Pancreas (tissue), 10 donors: ENCODE results near the gene RACGAP1. TPM values are rescaled to one million over a fixed set of nuclear protein-coding genes. Genes with fewer than 3 reads are reported as not detected.

Experiments
- ATAC-seq, 4 donors: fragments of 200-7000 bp; cut with Tn5 transposase; one replicate each; pipeline versions ENCODE4 v1.8.0 to v1.9.1; 2020; ENCODE audit warnings: mild to moderate bottlenecking in 4 of 4, moderate library complexity in 4 of 4
- DNase-seq, 6 donors: peaks; one replicate each; pipeline ENCODE4 v3.0.0-alpha.2; 2020
- FAIRE-seq: peaks from 2 replicates; lab custom pipeline; 2012; peaks lifted over from hg19 to GRCh38; lab: Jason Lieb, UNC
- H3K27ac ChIP-seq, 4 donors: fragments of 200-600 bp; sonication (generic); 1 replicate in 3 of 4; 2 replicates in 1 of 4; pipeline versions ENCODE4 v1.5.0 to v1.8.0; 2020
- H3K27me3 ChIP-seq, 4 donors: fragments of 200-600 bp; one replicate each; pipeline ENCODE4 v1.8.0; 2021
- H3K36me3 ChIP-seq, 3 donors: fragments of 200-600 bp; sonication (generic) in 1 of 3; one replicate each; pipeline versions ENCODE4 v1.5.0 to v1.8.0; 2020 to 2021
- H3K4me1 ChIP-seq, 3 donors: fragments of 200-600 bp; one replicate each; pipeline ENCODE4 v1.8.0; 2021
- H3K4me3 ChIP-seq, 4 donors: fragments of 200-600 bp; sonication (generic) in 2 of 4; one replicate each; pipeline versions ENCODE4 v1.5.0 to v1.8.0; 2020 to 2021
- H3K9me3 ChIP-seq, 4 donors: fragments of 200-600 bp; one replicate each; pipeline ENCODE4 v1.8.0; 2021
- CTCF ChIP-seq, 4 donors: fragments of 200-600 bp; sonication (generic) in 3 of 4; IDR thresholded peaks; one replicate each; pipeline versions ENCODE4 v1.5.0 to v1.8.0; 2021; ENCODE audit warnings: antibody characterized with exemption in 4 of 4
- WGBS, 2 donors: extraction: QIAGEN DNeasy Blood & Tissue Kit; methylation state at CpG; one replicate each; pipeline ENCODE4 v1.1.7; 2013; 5-methylcytosine and 5-hydroxymethylcytosine counted together
- intact Hi-C, 3 donors: fragments of 100-400 bp; cut with DNase I; formaldehyde crosslinking; loops; one replicate each; pipeline versions ENCODE4 v1.11.1 to v1.14.2; 2022
- polyA plus RNA-seq, 2 donors: library from polyadenylated mRNA; stranded (reverse); fragments of 200-250 nt; gene quantifications; one replicate each; pipeline ENCODE4 v1.2.3, GENCODE V29; 2013
- total RNA-seq, 6 donors: library from RNA; stranded (reverse); fragmentation: NEBNext Ultra II Directional in 4 of 6; extraction: Animal tissue kit (Norgen Biotek cat#: 25700) in 4 of 6; gene quantifications; one replicate each; pipeline versions ENCODE4 v1.2.1 to v1.2.4, GENCODE V29; 2021 to 2023
- donor health status: healthy with polysubstance abuse.
- donor health status: DM: no; HTN: no; CAD: no; lungs with moderate emphysema.
- donor health status: DM: no; HTN: no; CAD: no.
- donor health status: control.
- donor health status: control.
- donor health status: Bipolar disorder and iron deficiency.
- donor health status: DM: yes; HTN: yes; CAD: no.
- donor health status: DM: no; HTN: no; CAD: no.
- donor health status: DM: no; HTN: no; CAD: no.
- donor health status: DM: yes; HTN: yes; CAD: no.

Gene RACGAP1
- total and polyA plus RNA-seq, 8 donors: 0.72 to 6.3 (median 2.4) TPM

GRCh38 chr12:50057000-50057841, 31.9 kb upstream of the RACGAP1 start, which contains the start of gene ASIC1:
Gene ASIC1, plus strand, starts transcription at chr12:50057596. Its CDS starts 1,171 bp downstream, at chr12:50058767.
- no peak within 1 kb of the TSS for H3K27ac ChIP-seq

GRCh38 chr12:50056639-50056976, 31.3 kb upstream of the RACGAP1 start:
- peaks cover 0 to 6% (median 0%) of the 10 kb centered on the region in 3 donors for H3K4me1 ChIP-seq
- H3K27me3 ChIP-seq: no peaks in the 10 kb centered on the region
- TF ChIP-seq CTCF (IDR thresholded peaks at IDR 0.05): no peak
- intact Hi-C loops: loop anchor here in 1 of 3 donors (5.0 kb wide), 1 partner anchor 84 kb away; the partner anchor contains the start of gene AQP6
- H3K27ac ChIP-seq: no peak overlapping the region
- DNase-seq (no peak), ATAC-seq (no peak), FAIRE-seq (no peak)
- H3K9me3 ChIP-seq: no peaks in the 10 kb centered on the region
- 18 to 21% methylated on average over 3 of the region's 3 CpGs for WGBS, 2 donors
- peak overlapping the region in 1 of 4 donors; percentile 68 for H3K4me3 ChIP-seq
- H3K36me3 ChIP-seq: no peaks in the 10 kb centered on the region

More at GRCh38 chr12:50057000-50057841, 31.9 kb upstream of the RACGAP1 start, which contains the start of gene ASIC1:
- ATAC-seq: peak; percentile 73 to 83 (median 80)
- intact Hi-C loops: loop anchor here in 1 of 3 donors (5.0 kb wide), 1 partner anchor 85 kb away; the partner anchor contains the start of gene AQP6
- 1 to 2% methylated on average over 46 to 88 of the region's 88 CpGs for WGBS, 2 donors
- H3K36me3 ChIP-seq: no peaks in the 10 kb centered on the region
- H3K4me3 ChIP-seq: peak within 1 kb of the TSS; percentile 53 to 68 (median 56)
- peaks cover 0 to 6% (median 0%) of the 10 kb centered on the region in 3 donors for H3K4me1 ChIP-seq
- no peaks in the 10 kb centered on the region for H3K27me3 ChIP-seq
- peak; percentile 57 to 90 (median 68) for DNase-seq
- TF ChIP-seq CTCF (IDR thresholded peaks at IDR 0.05): no peak
- FAIRE-seq: no peak
- no peaks in the 10 kb centered on the region for H3K9me3 ChIP-seq

- intact Hi-C loops: loop anchor here in 1 of 3 donors (5.0 kb wide), 1 partner anchor 84 kb away; the partner anchor contains the start of gene AQP6
- Histone ChIP-seq H3K36me3 (no peaks in the 10 kb centered on the region), H3K27ac (no peak overlapping the region), H3K4me1 (peaks cover 0 to 6% (median 0%) of the 10 kb centered on the region in 3 donors), H3K4me3 (no peak overlapping the region), H3K27me3 (no peaks in the 10 kb centered on the region), H3K9me3 (no peaks in the 10 kb centered on the region)
- peak; percentile 51 to 83 (median 72) for ATAC-seq
- FAIRE-seq: no peak
- peak in 1 of 6 donors; percentile 46 for DNase-seq
- TF ChIP-seq CTCF (IDR thresholded peaks at IDR 0.05): peak; percentile 80 to 90 (median 88)
- WGBS, 2 donors: 11 to 12% methylated on average over 17 of the region's 17 CpGs
Observed at GRCh38 chr12:50055831-50056638, 30.7 kb upstream of the RACGAP1 start.

GRCh38 chr12:50053583-50053982, 28.3 kb upstream of the RACGAP1 start:
- Histone ChIP-seq H3K27me3 (no peaks in the 10 kb centered on the region), H3K9me3 (no peaks in the 10 kb centered on the region), H3K27ac (no peak overlapping the region), H3K36me3 (no peaks in the 10 kb centered on the region), H3K4me3 (no peak overlapping the region), H3K4me1 (peaks cover 0 to 6% (median 0%) of the 10 kb centered on the region in 3 donors)
- WGBS, 2 donors: 76 to 100% methylated on average over 1 of the region's 1 CpG
- TF ChIP-seq CTCF (IDR thresholded peaks at IDR 0.05): no peak
- FAIRE-seq (no peak), ATAC-seq (no peak), DNase-seq (no peak)
- intact Hi-C loops: no loop called here
